ENCODE results near the gene C16orf90. TPM values are rescaled to one million over a fixed set of nuclear protein-coding genes. Genes with fewer than 3 reads are reported as not detected.

The C16orf90 gene
- total RNA-seq, 4 donors from 2014 or later = not detected

DNA sequence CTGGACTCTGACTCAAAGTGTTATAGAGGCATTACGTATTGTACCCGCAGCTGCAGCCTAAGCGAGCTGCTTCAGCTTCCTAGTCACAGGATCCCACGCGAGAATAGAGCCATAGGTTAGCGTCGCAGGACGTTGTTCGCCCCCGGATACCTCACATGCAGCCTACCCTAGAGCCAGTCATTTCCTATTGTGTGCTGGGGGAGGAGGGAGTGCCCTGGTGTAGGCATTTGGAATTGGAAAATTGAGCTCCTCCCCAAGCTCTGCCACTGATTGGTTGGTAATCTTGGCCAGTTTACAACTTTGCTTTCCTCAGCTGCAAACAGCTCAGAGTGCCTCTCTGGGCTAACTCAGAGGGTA is 51.3 kb downstream of the C16orf90 start:
- peak overlapping the region; percentile 3 to 80 (median 71) for H3K27ac ChIP-seq
- peaks cover 0 to 41% (median 0%) of the 10 kb centered on the region in 3 donors for H3K36me3 ChIP-seq
- TF ChIP-seq, protein P1, sequence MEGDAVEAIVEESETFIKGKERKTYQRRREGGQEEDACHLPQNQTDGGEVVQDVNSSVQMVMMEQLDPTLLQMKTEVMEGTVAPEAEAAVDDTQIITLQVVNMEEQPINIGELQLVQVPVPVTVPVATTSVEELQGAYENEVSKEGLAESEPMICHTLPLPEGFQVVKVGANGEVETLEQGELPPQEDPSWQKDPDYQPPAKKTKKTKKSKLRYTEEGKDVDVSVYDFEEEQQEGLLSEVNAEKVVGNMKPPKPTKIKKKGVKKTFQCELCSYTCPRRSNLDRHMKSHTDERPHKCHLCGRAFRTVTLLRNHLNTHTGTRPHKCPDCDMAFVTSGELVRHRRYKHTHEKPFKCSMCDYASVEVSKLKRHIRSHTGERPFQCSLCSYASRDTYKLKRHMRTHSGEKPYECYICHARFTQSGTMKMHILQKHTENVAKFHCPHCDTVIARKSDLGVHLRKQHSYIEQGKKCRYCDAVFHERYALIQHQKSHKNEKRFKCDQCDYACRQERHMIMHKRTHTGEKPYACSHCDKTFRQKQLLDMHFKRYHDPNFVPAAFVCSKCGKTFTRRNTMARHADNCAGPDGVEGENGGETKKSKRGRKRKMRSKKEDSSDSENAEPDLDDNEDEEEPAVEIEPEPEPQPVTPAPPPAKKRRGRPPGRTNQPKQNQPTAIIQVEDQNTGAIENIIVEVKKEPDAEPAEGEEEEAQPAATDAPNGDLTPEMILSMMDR (IDR thresholded peaks at IDR 0.05) = no peak
- no peak for TF ChIP-seq POLR2A (IDR thresholded peaks at IDR 0.05)
- no peak for TF ChIP-seq EP300 (IDR thresholded peaks at IDR 0.05)

More for the DNA sequence above, 51.3 kb downstream of the C16orf90 start:
- Histone ChIP-seq H3K27me3 (no peaks in the 10 kb centered on the region), H3K9me3 (peaks cover 0 to 20% (median 0%) of the 10 kb centered on the region in 4 donors), H3K4me3 (peak overlapping the region; percentile 44 to 57 (median 50)), H3K4me1 (peaks cover 0 to 19% (median 3%) of the 10 kb centered on the region in 4 donors)
- no peak for DNase-seq (ENCODE audit: low spot score in 2 of 2)
- WGBS, 2 donors = 40 to 50% methylated on average over 8 to 10 of the region's 10 CpGs

Small RNAs within 50 kb of the gene (small RNA-seq; reads per million reads assigned to genes)
- not detected for gene MIR6126

Other genes with a start within 250 kb of the C16orf90 start
- 1 to 10 TPM in 2 of 4 donors, under 1 TPM in 2; 0.39 to 8.1 (median 1.1) TPM for gene MEFV, start 238.9 kb downstream of the C16orf90 start, total RNA-seq
- 10 to 100 TPM; 37.3 to 66.0 (median 55.5) TPM for gene ZNF263, start 212.0 kb downstream of the C16orf90 start, total RNA-seq
- 1 to 10 TPM; 6.1 to 8.3 (median 6.6) TPM for gene TIGD7, start 190.1 kb downstream of the C16orf90 start, total RNA-seq
- 10 to 100 TPM; 24.0 to 28.2 (median 25.7) TPM for gene ZNF75A, start 190.0 kb downstream of the C16orf90 start, total RNA-seq
- 1 to 10 TPM in 1 of 4 donors, under 1 TPM in 2, not detected in 1; 0.44 to 1.2 (median 0.59) TPM for gene OR2C1, start 139.6 kb downstream of the C16orf90 start, total RNA-seq
- gene ZSCAN32, start 94.5 kb downstream of the C16orf90 start, total RNA-seq = 10 to 100 TPM in 3 of 4 donors, 1 to 10 TPM in 1; 8.7 to 22.3 (median 14.0) TPM
- 10 to 100 TPM; 12.0 to 16.7 (median 13.1) TPM for gene ZNF174, start 94.3 kb downstream of the C16orf90 start, total RNA-seq
- 1 to 10 TPM; 2.2 to 3.1 (median 2.7) TPM for gene ZNF597, start 52.0 kb downstream of the C16orf90 start, total RNA-seq
- 10 to 100 TPM; 27.6 to 37.8 (median 28.0) TPM for gene NAA60, start 51.8 kb downstream of the C16orf90 start, total RNA-seq
- gene CLUAP1, start 5.5 kb upstream of the C16orf90 start, total RNA-seq = 10 to 100 TPM; 22.3 to 36.9 (median 29.7) TPM
- under 1 TPM; 0.59 to 0.90 (median 0.75) TPM for gene NLRC3, start 81.9 kb upstream of the C16orf90 start, total RNA-seq
- gene SLX4, start 116.1 kb upstream of the C16orf90 start, total RNA-seq = 1 to 10 TPM; 4.8 to 8.1 (median 5.6) TPM
- gene DNASE1, start 159.2 kb upstream of the C16orf90 start, total RNA-seq = 10 to 100 TPM; 14.4 to 32.0 (median 22.4) TPM
- 100 to 1,000 TPM in 1 of 4 donors, 10 to 100 TPM in 3; 61.6 to 146 (median 74.2) TPM for gene TRAP1, start 222.0 kb upstream of the C16orf90 start, total RNA-seq